Measurements from ENCODE around the gene ATG10. TPM values are rescaled to one million over a fixed set of nuclear protein-coding genes. Genes with fewer than 3 reads are reported as not detected.
"Not testable (repeated sequence)": the region's sequence is repeated elsewhere in the genome, so short reads cannot be mapped to it uniquely, and the experiment has no call there.

The ATG10 gene
- total and polyA plus RNA-seq, 2 donors (not counting 1 experiment from before 2014, with no cell fraction given) = 1.6 to 11.6 TPM

DNA sequence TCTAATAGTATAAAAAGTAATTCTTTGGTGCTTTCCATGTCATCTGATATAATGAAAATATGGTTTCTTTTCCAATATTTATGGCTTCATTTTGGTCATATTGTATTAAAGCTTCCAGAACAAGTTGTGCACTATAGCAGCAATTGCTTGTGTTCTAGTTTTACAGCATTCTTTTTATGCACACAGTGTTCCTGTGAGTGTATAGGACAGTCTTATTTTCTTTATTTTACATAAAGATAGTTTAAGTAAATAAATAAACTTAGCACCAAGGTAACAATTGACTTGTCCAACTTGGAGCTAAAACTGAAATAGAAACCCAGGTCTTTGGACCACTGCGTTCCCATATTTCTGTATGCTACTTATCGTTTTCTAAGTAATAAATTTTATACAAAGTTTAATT is 38.9 kb downstream of the ATG10 start:
- no peak overlapping the region for H3K4me3 Mint-ChIP-seq
- H3K27ac Mint-ChIP-seq = no peak overlapping the region
- H4K20me1 ChIP-seq (ENCODE audit: control insufficient read depth, insufficient read depth, low read length, poor library complexity, severe bottlenecking) = no peaks in the 10 kb centered on the region
- ChIA-PET CTCF (no interaction called here), POLR2A (no interaction called here)
- no peak overlapping the region for H3K4me3 ChIP-seq (ENCODE audit: control extremely low read depth in 1 of 5, extremely low read depth in 1 of 5, insufficient read depth in 1 of 5, low read depth in 2 of 5, low read length in 4 of 5)
- no peak overlapping the region for H3K27ac ChIP-seq (ENCODE audit: low read length in 2 of 2)
- no peak for ATAC-seq (ENCODE audit: low read depth)
- H3K9ac ChIP-seq (ENCODE audit: low read length) = no peak overlapping the region
- intact Hi-C loops (cut with micrococcal nuclease) = no loop called here
- no peaks in the 10 kb centered on the region for H3K4me1 Mint-ChIP-seq
- H3K27me3 ChIP-seq (replicated peaks in 1 of 4; ENCODE audit: control extremely low read depth in 1 of 4, control insufficient read depth in 3 of 4, insufficient read depth in 4 of 4, low read length in 3 of 4) = no peaks in the 10 kb centered on the region
- H3K9me3 ChIP-seq (ENCODE audit: control extremely low read depth in 1 of 3, control insufficient read depth in 2 of 3, insufficient read depth in 1 of 3, low read length in 2 of 3) = no peaks in the 10 kb centered on the region
- no peak overlapping the region for H2AFZ ChIP-seq (ENCODE audit: insufficient read depth, low read depth, low read length, poor library complexity, severe bottlenecking)
- no peak overlapping the region for H3K4me2 ChIP-seq (replicated peaks; ENCODE audit: low read depth, low read length, poor library complexity, severe bottlenecking)
- no peaks in the 10 kb centered on the region for H3K4me1 ChIP-seq (ENCODE audit: control insufficient read depth in 2 of 2, insufficient read depth in 2 of 2, low read length in 2 of 2)
- H3K9me3 Mint-ChIP-seq (ENCODE audit: insufficient read depth) = no peaks in the 10 kb centered on the region
- H3K79me2 ChIP-seq (ENCODE audit: control insufficient read depth, insufficient read depth, low read length) = no peaks in the 10 kb centered on the region
- no peak for TF ChIP-seq EZH2 (IDR thresholded peaks at IDR 0.05; ENCODE audit: borderline replicate concordance, insufficient read depth, low read depth, low read length, poor library complexity, severe bottlenecking)
- TF ChIP-seq, protein P1, sequence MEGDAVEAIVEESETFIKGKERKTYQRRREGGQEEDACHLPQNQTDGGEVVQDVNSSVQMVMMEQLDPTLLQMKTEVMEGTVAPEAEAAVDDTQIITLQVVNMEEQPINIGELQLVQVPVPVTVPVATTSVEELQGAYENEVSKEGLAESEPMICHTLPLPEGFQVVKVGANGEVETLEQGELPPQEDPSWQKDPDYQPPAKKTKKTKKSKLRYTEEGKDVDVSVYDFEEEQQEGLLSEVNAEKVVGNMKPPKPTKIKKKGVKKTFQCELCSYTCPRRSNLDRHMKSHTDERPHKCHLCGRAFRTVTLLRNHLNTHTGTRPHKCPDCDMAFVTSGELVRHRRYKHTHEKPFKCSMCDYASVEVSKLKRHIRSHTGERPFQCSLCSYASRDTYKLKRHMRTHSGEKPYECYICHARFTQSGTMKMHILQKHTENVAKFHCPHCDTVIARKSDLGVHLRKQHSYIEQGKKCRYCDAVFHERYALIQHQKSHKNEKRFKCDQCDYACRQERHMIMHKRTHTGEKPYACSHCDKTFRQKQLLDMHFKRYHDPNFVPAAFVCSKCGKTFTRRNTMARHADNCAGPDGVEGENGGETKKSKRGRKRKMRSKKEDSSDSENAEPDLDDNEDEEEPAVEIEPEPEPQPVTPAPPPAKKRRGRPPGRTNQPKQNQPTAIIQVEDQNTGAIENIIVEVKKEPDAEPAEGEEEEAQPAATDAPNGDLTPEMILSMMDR (IDR thresholded peaks at IDR 0.05) = no peak
- WGBS (ENCODE audit: insufficient coverage) = no CpG with 5 or more reads among the region's 2 CpGs
- H3K27me3 Mint-ChIP-seq = no peaks in the 10 kb centered on the region
- no peaks in the 10 kb centered on the region for H3K36me3 ChIP-seq (replicated peaks in 1 of 2; ENCODE audit: control extremely low read depth in 1 of 2, control insufficient read depth in 1 of 2, extremely low read depth in 1 of 2, insufficient read depth in 2 of 2, low read length in 1 of 2)
- DNase-seq = no peak

DNA sequence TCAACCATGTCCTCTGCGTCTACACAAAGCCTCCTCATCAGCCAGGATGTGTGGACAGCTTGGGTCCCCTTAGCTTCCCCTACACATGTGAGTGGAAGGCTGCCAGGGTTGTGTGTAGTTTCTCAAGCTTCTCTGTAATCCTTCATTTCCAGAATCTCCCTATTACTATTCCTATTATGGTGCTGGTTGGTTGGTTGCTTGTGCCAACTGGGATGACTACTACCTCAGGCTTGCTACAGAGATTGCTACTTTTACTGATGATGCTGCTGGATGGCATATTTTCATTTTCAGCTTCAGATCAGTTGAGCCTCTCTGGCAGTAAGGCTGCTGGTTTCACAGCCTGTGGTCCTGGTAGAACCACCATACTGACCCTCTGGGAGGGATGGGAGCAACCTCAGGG is 39.9 kb downstream of the ATG10 start:
- CTCF ChIA-PET = no interaction called here
- Mint-ChIP-seq H3K4me1 (no peaks in the 10 kb centered on the region), H3K4me3 (no peak overlapping the region), H3K27me3 (no peaks in the 10 kb centered on the region), H3K9me3 (ENCODE audit: insufficient read depth) (no peaks in the 10 kb centered on the region), H3K27ac (no peak overlapping the region)
- no peak overlapping the region for H3K9ac ChIP-seq (ENCODE audit: low read length)
- H3K4me3 ChIP-seq (ENCODE audit: control extremely low read depth in 1 of 5, extremely low read depth in 1 of 5, insufficient read depth in 1 of 5, low read depth in 2 of 5, low read length in 4 of 5) = no peak overlapping the region
- H3K9me3 ChIP-seq (ENCODE audit: control extremely low read depth in 1 of 3, control insufficient read depth in 2 of 3, insufficient read depth in 1 of 3, low read length in 2 of 3) = peaks cover 0 to 2% (median 0%) of the 10 kb centered on the region in 3 donors
- DNase-seq = no peak
- TF ChIP-seq, protein P1 (IDR thresholded peaks at IDR 0.05) = no peak
- no peak for TF ChIP-seq EZH2 (IDR thresholded peaks at IDR 0.05; ENCODE audit: borderline replicate concordance, insufficient read depth, low read depth, low read length, poor library complexity, severe bottlenecking)
- no peak overlapping the region for H3K27ac ChIP-seq (ENCODE audit: low read length in 2 of 2)
- H3K79me2 ChIP-seq (ENCODE audit: control insufficient read depth, insufficient read depth, low read length) = no peaks in the 10 kb centered on the region
- no peaks in the 10 kb centered on the region for H3K27me3 ChIP-seq (replicated peaks in 1 of 4; ENCODE audit: control extremely low read depth in 1 of 4, control insufficient read depth in 3 of 4, insufficient read depth in 4 of 4, low read length in 3 of 4)
- POLR2A ChIA-PET = no interaction called here
- ATAC-seq (ENCODE audit: low read depth) = no peak
- H3K4me1 ChIP-seq (ENCODE audit: control insufficient read depth in 2 of 2, insufficient read depth in 2 of 2, low read length in 2 of 2) = no peaks in the 10 kb centered on the region
- no peaks in the 10 kb centered on the region for H4K20me1 ChIP-seq (ENCODE audit: control insufficient read depth, insufficient read depth, low read length, poor library complexity, severe bottlenecking)
- intact Hi-C loops (cut with micrococcal nuclease) = no loop called here
- no peak overlapping the region for H3K4me2 ChIP-seq (replicated peaks; ENCODE audit: low read depth, low read length, poor library complexity, severe bottlenecking)
- WGBS (ENCODE audit: insufficient coverage) = no CpG with 5 or more reads among the region's 1 CpG
- no peaks in the 10 kb centered on the region for H3K36me3 ChIP-seq (replicated peaks in 1 of 2; ENCODE audit: control extremely low read depth in 1 of 2, control insufficient read depth in 1 of 2, extremely low read depth in 1 of 2, insufficient read depth in 2 of 2, low read length in 1 of 2)
- H2AFZ ChIP-seq (ENCODE audit: insufficient read depth, low read depth, low read length, poor library complexity, severe bottlenecking) = no peak overlapping the region

DNA sequence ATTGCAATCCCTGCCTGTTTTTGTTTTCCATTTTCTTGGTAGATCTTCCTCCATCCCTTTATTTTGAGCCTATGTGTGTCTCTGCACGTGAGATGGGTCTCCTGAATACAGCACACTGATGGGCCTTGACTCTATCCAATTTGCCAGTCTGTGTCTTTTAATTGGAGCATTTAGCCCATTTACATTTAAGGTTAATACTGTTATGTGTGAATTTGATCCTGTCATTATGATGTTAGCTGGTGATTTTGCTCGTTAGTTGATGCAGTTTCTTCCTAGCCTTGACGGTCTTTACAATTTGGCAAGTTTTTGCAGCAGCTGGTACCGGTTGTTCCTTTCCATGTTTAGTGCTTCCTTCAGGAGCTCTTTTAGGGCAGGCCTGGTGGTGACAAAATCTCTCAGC is 42.8 kb downstream of the ATG10 start:
- H3K4me1 ChIP-seq (ENCODE audit: control insufficient read depth in 2 of 2, insufficient read depth in 2 of 2, low read length in 2 of 2); DNase-seq; H3K27me3 ChIP-seq (replicated peaks in 1 of 4; ENCODE audit: control extremely low read depth in 1 of 4, control insufficient read depth in 3 of 4, insufficient read depth in 4 of 4, low read length in 3 of 4); H3K4me3 Mint-ChIP-seq; CTCF ChIA-PET; H3K27me3 Mint-ChIP-seq; H3K79me2 ChIP-seq (ENCODE audit: control insufficient read depth, insufficient read depth, low read length); ATAC-seq (ENCODE audit: low read depth); H4K20me1 ChIP-seq (ENCODE audit: control insufficient read depth, insufficient read depth, low read length, poor library complexity, severe bottlenecking); H3K9me3 ChIP-seq (ENCODE audit: control extremely low read depth in 1 of 3, control insufficient read depth in 2 of 3, insufficient read depth in 1 of 3, low read length in 2 of 3); intact Hi-C loops (cut with micrococcal nuclease); H3K9me3 Mint-ChIP-seq (ENCODE audit: insufficient read depth); H2AFZ ChIP-seq (ENCODE audit: insufficient read depth, low read depth, low read length, poor library complexity, severe bottlenecking); H3K27ac ChIP-seq (ENCODE audit: low read length in 2 of 2); POLR2A ChIA-PET; H3K36me3 ChIP-seq (replicated peaks in 1 of 2; ENCODE audit: control extremely low read depth in 1 of 2, control insufficient read depth in 1 of 2, extremely low read depth in 1 of 2, insufficient read depth in 2 of 2, low read length in 1 of 2); H3K27ac Mint-ChIP-seq; H3K4me2 ChIP-seq (replicated peaks; ENCODE audit: low read depth, low read length, poor library complexity, severe bottlenecking); H3K9ac ChIP-seq (ENCODE audit: low read length); H3K4me3 ChIP-seq (ENCODE audit: control extremely low read depth in 1 of 5, extremely low read depth in 1 of 5, insufficient read depth in 1 of 5, low read depth in 2 of 5, low read length in 4 of 5); H3K4me1 Mint-ChIP-seq: not testable (repeated sequence)
- no CpG with 5 or more reads among the region's 4 CpGs for WGBS (ENCODE audit: insufficient coverage)
